SK-N-SH (cell line): ENCODE results near the gene WWP2.

ENCODE experiments used
- CTCF ChIP-seq: fragments of 200-600 bp; sonication (generic); IDR thresholded peaks from 2 replicates; pipeline ENCODE4 v1.6.1; 2017; ENCODE audit warnings: antibody characterized with exemption, mild to moderate bottlenecking, moderate library complexity
- EP300 ChIP-seq, 2 experiments: IDR thresholded peaks; 2 replicates each; pipeline versions ENCODE4 v1.4.0 to v1.6.1; 2012; ENCODE audit warnings: borderline replicate concordance in 1 of 2, low read depth in 1 of 2, low read length in 1 of 2
- TAF1 ChIP-seq: IDR thresholded peaks from 2 replicates; pipeline ENCODE4 v1.6.1; 2012; ENCODE audit warnings: low read depth, mild to moderate bottlenecking, low read length, moderate library complexity, borderline replicate concordance
- TF ChIP-seq, protein P1 (sequence below): IDR thresholded peaks from 2 replicates; pipeline ENCODE4 v1.4.0; 2012; ENCODE audit warnings: low read depth, borderline replicate concordance

DNA sequence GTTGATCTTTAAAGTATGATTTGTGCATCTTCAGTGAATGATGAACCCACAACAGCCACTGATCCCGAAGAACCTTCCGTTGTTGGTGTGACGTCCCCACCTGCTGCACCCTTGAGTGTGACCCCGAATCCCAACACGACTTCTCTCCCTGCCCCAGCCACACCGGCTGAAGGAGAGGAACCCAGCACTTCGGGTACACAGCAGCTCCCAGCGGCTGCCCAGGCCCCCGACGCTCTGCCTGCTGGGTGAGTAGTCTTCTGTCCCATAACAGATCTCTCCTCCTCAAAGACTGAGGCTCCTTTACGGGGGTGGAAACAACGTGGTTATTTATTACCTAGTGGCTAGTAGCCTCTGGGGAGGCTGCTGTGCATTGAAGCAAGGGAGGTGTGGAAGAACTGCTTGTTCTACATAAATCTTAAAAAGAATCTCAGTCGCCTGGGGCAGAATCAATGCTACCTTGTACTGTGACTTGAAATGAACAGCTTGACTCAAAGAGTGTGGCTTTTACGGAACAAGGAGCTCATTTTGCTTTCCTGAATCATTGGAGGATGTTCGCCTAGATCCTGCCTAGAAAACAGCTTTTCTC, 126.0 kb downstream of the WWP2 start:
- TF ChIP-seq CTCF (no peak), EP300 (IDR thresholded peaks at IDR 0.05; ENCODE audit: borderline replicate concordance in 1 of 2, low read depth in 1 of 2, low read length in 1 of 2) (no peak), TAF1 (no peak)
- TF ChIP-seq, protein P1, sequence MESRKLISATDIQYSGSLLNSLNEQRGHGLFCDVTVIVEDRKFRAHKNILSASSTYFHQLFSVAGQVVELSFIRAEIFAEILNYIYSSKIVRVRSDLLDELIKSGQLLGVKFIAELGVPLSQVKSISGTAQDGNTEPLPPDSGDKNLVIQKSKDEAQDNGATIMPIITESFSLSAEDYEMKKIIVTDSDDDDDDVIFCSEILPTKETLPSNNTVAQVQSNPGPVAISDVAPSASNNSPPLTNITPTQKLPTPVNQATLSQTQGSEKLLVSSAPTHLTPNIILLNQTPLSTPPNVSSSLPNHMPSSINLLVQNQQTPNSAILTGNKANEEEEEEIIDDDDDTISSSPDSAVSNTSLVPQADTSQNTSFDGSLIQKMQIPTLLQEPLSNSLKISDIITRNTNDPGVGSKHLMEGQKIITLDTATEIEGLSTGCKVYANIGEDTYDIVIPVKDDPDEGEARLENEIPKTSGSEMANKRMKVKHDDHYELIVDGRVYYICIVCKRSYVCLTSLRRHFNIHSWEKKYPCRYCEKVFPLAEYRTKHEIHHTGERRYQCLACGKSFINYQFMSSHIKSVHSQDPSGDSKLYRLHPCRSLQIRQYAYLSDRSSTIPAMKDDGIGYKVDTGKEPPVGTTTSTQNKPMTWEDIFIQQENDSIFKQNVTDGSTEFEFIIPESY = no peak
